Measurements from ENCODE around the gene CRB2. TPM values are rescaled to one million over a fixed set of nuclear protein-coding genes. Genes with fewer than 3 reads are reported as not detected.

CRB2 gene
- total RNA-seq, 1 donor from 2014 or later, result 1.2 TPM

GRCh38 chr9:123358181-123358905, 2.3 kb downstream of the CRB2 start:
- Mint-ChIP-seq H3K36me3 (ENCODE audit: low read depth) (no peaks in the 10 kb centered on the region), H3K27ac (no peak overlapping the region), H3K4me1 (peaks cover 22% of the 10 kb centered on the region), H3K27me3 (no peaks in the 10 kb centered on the region), H3K4me3 (no peak overlapping the region), H3K9me3 (no peaks in the 10 kb centered on the region)
- intact Hi-C loops (cut with micrococcal nuclease), result no loop called here
- POLR2A ChIA-PET, result interaction anchor here (0.6 kb wide), 1 partner anchor 19 kb away, joined by 11 read pairs; no protein-coding TSS in a partner anchor
- ATAC-seq (ENCODE audit: low read depth), result no peak
- CTCF ChIA-PET, result no interaction called here
- TF ChIP-seq CTCF (IDR thresholded peaks at IDR 0.05), result no peak
- no peak for DNase-seq

GRCh38 chr9:123359106-123359505, 3.1 kb downstream of the CRB2 start:
- no peak for TF ChIP-seq CTCF (IDR thresholded peaks at IDR 0.05)
- DNase-seq (no peak), ATAC-seq (ENCODE audit: low read depth) (no peak)
- intact Hi-C loops (cut with micrococcal nuclease), result no loop called here
- H3K27me3 Mint-ChIP-seq, result no peaks in the 10 kb centered on the region
- no peak overlapping the region for H3K27ac Mint-ChIP-seq
- H3K36me3 Mint-ChIP-seq (ENCODE audit: low read depth), result no peaks in the 10 kb centered on the region
- H3K4me1 Mint-ChIP-seq, result peaks cover 20% of the 10 kb centered on the region
- H3K9me3 Mint-ChIP-seq, result no peaks in the 10 kb centered on the region
- H3K4me3 Mint-ChIP-seq, result no peak overlapping the region
- ChIA-PET CTCF (no interaction called here), POLR2A (interaction anchor here (0.6 to 0.7 kb wide), 4 partner anchors 18 to 427 kb away, joined by 3 to 13 read pairs (median 7); no protein-coding TSS in a partner anchor)

- H3K36me3 Mint-ChIP-seq (ENCODE audit: low read depth), result no peaks in the 10 kb centered on the region
- POLR2A ChIA-PET, result interaction anchor here (0.6 to 0.7 kb wide), 3 partner anchors 39 to 428 kb away, joined by 3 to 13 read pairs (median 3); no protein-coding TSS in a partner anchor
Measured at GRCh38 chr9:123359546-123359945, 3.5 kb downstream of the CRB2 start.

GRCh38 chr9:123360161-123361085, 4.4 kb downstream of the CRB2 start:
- peak overlapping the region; percentile 41 for H3K27ac Mint-ChIP-seq
- no peaks in the 10 kb centered on the region for H3K9me3 Mint-ChIP-seq
- no peaks in the 10 kb centered on the region for H3K27me3 Mint-ChIP-seq
- DNase-seq (peak; percentile 52), ATAC-seq (ENCODE audit: low read depth) (peak; percentile 90)
- ChIA-PET POLR2A (no interaction called here), CTCF (no interaction called here)
- intact Hi-C loops (cut with micrococcal nuclease), result no loop called here
- no peak for TF ChIP-seq CTCF (IDR thresholded peaks at IDR 0.05)
- peaks cover 16% of the 10 kb centered on the region for H3K4me1 Mint-ChIP-seq
- H3K36me3 Mint-ChIP-seq (ENCODE audit: low read depth), result no peaks in the 10 kb centered on the region
- no peak overlapping the region for H3K4me3 Mint-ChIP-seq

More at GRCh38 chr9:123359546-123359945, 3.5 kb downstream of the CRB2 start:
- Mint-ChIP-seq H3K9me3 (no peaks in the 10 kb centered on the region), H3K27ac (peak overlapping the region; percentile 41), H3K4me3 (no peak overlapping the region), H3K27me3 (no peaks in the 10 kb centered on the region), H3K4me1 (peaks cover 16% of the 10 kb centered on the region)
- DNase-seq, result no peak
- no peak for TF ChIP-seq CTCF (IDR thresholded peaks at IDR 0.05)
- CTCF ChIA-PET, result no interaction called here
- ATAC-seq (ENCODE audit: low read depth), result no peak
- intact Hi-C loops (cut with micrococcal nuclease), result no loop called here

Data from activated B cell treated with CpG ODN at 0.5 μM for 24 hours (primary cell).